SH-SY5Y (cell line): ENCODE measurements around the gene LARGE1.

Experiments
- GATA2 ChIP-seq: IDR thresholded peaks from 2 replicates; pipeline ENCODE4 v1.6.1; 2011; ENCODE audit warnings: mild to moderate bottlenecking, low read depth, low read length
- GATA3 ChIP-seq: IDR thresholded peaks from 2 replicates; pipeline ENCODE4 v1.6.1; 2011; ENCODE audit warnings: low read depth, mild to moderate bottlenecking, low read length, moderate library complexity

DNA sequence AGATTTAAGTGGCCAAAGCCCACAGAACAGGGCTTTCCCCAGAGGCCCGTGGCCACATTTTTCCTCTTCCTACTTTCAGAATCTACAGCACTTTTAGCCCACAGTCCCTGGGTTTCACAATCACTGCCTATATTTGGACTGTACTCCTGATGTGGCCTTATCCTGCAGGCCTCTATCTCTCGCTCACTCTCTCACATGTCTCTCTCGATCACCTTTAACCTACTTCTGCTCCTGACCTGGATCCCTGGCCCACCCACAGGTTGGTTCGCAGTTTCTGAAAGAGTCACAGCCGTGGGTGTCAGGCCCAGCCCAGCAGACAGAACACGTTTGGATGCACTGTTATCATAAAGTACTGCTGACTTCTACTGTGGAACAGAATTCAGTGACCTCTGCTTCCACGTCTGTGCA, 55.5 kb downstream of the LARGE1 start:
- no peak for TF ChIP-seq GATA2
- no peak for TF ChIP-seq GATA3
